Vagina (tissue), 2 donors: Measurements from ENCODE around the gene HOXB1. TPM values are rescaled to one million over a fixed set of nuclear protein-coding genes. Genes with fewer than 3 reads are reported as not detected.

Experiments
- DNase-seq, 2 donors: peaks; one replicate each; pipeline ENCODE4 v3.0.0-alpha.2; 2017; ENCODE audit errors: extremely low spot score in 2 of 2
- H3K27ac ChIP-seq: fragments of 200-600 bp; sonication (generic); one replicate; pipeline ENCODE4 v1.5.1; 2019
- H3K27me3 ChIP-seq: fragments of 200-600 bp; sonication (generic); one replicate; pipeline ENCODE4 v1.5.1; 2019
- H3K36me3 ChIP-seq, 2 donors: fragments of 200-600 bp; sonication (generic); one replicate each; pipeline ENCODE4 v1.5.1; 2017 to 2019
- H3K4me1 ChIP-seq: fragments of 200-600 bp; sonication (generic); one replicate; pipeline ENCODE4 v1.5.1; 2019
- H3K4me3 ChIP-seq, 2 donors: fragments of 200-600 bp; sonication (generic); 1 replicate in 1 of 2; 2 replicates in 1 of 2; pipeline ENCODE4 v1.5.1; 2016 to 2019
- H3K9me3 ChIP-seq: fragments of 200-600 bp; sonication (generic); one replicate; pipeline ENCODE4 v1.5.1; 2019
- CTCF ChIP-seq, 3 experiments: fragments of 450-650 bp in 2 of 3; fragments of 200-600 bp in 1 of 3; sonication (generic) in 1 of 3; IDR thresholded peaks; one replicate each; pipeline ENCODE4 v1.5.1; 2017 to 2019; ENCODE audit warnings: antibody characterized with exemption in 3 of 3, mild to moderate bottlenecking in 2 of 3, moderate library complexity in 2 of 3
- POLR2A ChIP-seq, 2 donors: fragments of 450-650 bp; IDR thresholded peaks; one replicate each; pipeline ENCODE4 v1.6.1; 2017; ENCODE audit warnings: antibody characterized with exemption in 2 of 2, mild to moderate bottlenecking in 2 of 2, moderate library complexity in 2 of 2
- POLR2AphosphoS5 ChIP-seq, 2 donors: sonication (generic); formaldehyde crosslinking; IDR thresholded peaks; one replicate each; pipeline ENCODE4 v1.9.0; 2017; ENCODE audit warnings: antibody characterized with exemption in 2 of 2, mild to moderate bottlenecking in 2 of 2, low read depth in 1 of 2; ENCODE audit not compliant: insufficient read depth in 1 of 2
- intact Hi-C: fragments of 100-400 bp; cut with DNase I; formaldehyde crosslinking; loops from one replicate; pipeline ENCODE4 v1.15.1; 2023
- total RNA-seq: library from RNA; depleted of rRNA; stranded (reverse); fragments of >200 nt; gene quantifications from one replicate; pipeline ENCODE4 v1.2.3, GENCODE V29; 2016

Gene HOXB1
- total RNA-seq, 1 donor from 2014 or later: not detected

DNA sequence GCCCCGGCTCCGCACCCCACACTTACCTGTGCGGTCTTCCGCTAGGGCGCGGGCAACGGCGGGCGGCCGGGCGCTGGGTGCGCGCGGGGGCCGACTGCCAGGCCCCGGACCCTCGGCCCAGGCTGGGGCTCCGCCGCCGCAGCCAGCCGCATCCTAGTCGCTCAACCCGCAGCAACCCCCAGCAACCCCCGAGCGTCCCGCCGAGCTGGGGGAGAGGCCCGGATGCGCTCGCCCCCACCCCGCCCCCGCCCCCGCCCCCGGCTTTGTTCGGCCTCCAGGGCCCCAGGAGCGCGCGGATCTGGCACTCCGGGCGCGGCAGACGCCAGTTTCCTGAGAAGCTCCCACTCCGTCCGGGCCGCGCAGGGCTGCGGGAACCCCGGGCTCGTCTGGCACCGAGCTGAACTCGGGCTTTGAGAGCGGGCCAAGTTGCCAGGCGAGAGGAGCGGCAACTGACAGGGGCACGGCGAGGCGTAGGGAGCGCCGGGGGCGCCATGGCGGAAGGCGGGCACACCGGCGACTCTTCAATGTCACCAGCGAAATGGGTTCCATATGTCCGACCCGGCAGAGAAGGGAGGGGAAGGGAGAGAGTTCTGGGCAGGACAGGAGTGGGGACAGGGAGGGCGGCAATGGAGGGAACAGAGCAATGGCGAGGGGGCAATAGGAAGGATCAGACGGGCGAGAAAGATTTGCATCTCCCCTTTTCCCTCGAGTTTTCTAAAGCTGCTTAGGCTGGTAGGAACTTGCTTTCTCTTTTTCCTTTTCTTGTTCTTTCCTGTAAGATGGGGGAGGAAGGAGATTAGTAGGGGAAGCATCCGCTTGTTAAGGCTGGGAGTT, 33.6 kb upstream of the HOXB1 start:
- no peak for DNase-seq
- H3K9me3 ChIP-seq: no peaks in the 10 kb centered on the region
- peaks cover 5% of the 10 kb centered on the region for H3K4me1 ChIP-seq
- H3K27ac ChIP-seq: peak overlapping the region; percentile 59
- H3K36me3 ChIP-seq: no peaks in the 10 kb centered on the region
- peaks cover 13% of the 10 kb centered on the region for H3K27me3 ChIP-seq
- intact Hi-C loops: no loop called here
- TF ChIP-seq CTCF (IDR thresholded peaks at IDR 0.05) (no peak), POLR2A (IDR thresholded peaks at IDR 0.05) (no peak), POLR2AphosphoS5 (IDR thresholded peaks at IDR 0.05; ENCODE audit: insufficient read depth in 1 of 2, low read depth in 1 of 2) (no peak)
- H3K4me3 ChIP-seq: peak overlapping the region; percentile 44 to 53

GRCh38 chr17:48563867-48564187, 33.0 kb upstream of the HOXB1 start:
- intact Hi-C loops: no loop called here
- H3K9me3 ChIP-seq: no peaks in the 10 kb centered on the region
- H3K27ac ChIP-seq: peak overlapping the region; percentile 59
- DNase-seq: no peak
- peaks cover 13% of the 10 kb centered on the region for H3K27me3 ChIP-seq
- peaks cover 5% of the 10 kb centered on the region for H3K4me1 ChIP-seq
- no peaks in the 10 kb centered on the region for H3K36me3 ChIP-seq
- TF ChIP-seq POLR2AphosphoS5 (IDR thresholded peaks at IDR 0.05; ENCODE audit: insufficient read depth in 1 of 2, low read depth in 1 of 2) (no peak), CTCF (IDR thresholded peaks at IDR 0.05) (no peak), POLR2A (IDR thresholded peaks at IDR 0.05) (no peak)
- peak overlapping the region; percentile 44 to 53 for H3K4me3 ChIP-seq

DNA sequence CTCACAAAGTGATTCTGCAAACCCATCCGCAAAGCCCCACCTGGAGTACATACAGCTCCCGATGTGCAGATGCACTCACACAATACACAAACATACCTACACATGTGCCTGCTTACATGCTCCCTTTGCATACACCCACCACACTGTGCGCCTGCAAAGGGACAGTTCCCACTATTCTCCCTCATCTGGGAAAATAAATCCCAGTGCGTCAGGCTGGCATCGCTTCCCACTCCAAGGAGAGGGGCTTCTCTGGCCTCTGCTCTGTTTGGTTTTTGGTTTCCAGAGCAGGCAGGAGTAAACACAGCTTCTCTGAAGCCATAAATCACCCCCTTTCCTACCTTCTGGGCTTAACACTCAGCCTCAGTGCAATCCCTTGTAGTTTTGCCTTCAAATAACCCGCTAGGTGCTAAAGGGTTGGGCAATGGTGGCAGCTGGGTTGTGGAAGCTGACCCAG, 32.6 kb upstream of the HOXB1 start:
- peaks cover 5% of the 10 kb centered on the region for H3K4me1 ChIP-seq
- no peak for DNase-seq
- H3K36me3 ChIP-seq: no peaks in the 10 kb centered on the region
- peaks cover 9% of the 10 kb centered on the region for H3K27me3 ChIP-seq
- H3K9me3 ChIP-seq: no peaks in the 10 kb centered on the region
- TF ChIP-seq POLR2AphosphoS5 (IDR thresholded peaks at IDR 0.05; ENCODE audit: insufficient read depth in 1 of 2, low read depth in 1 of 2): no peak
- no peak for TF ChIP-seq POLR2A (IDR thresholded peaks at IDR 0.05)
- TF ChIP-seq CTCF (IDR thresholded peaks at IDR 0.05): no peak
- H3K4me3 ChIP-seq: peak overlapping the region; percentile 44 to 53
- no peak overlapping the region for H3K27ac ChIP-seq
- intact Hi-C loops: no loop called here

DNA sequence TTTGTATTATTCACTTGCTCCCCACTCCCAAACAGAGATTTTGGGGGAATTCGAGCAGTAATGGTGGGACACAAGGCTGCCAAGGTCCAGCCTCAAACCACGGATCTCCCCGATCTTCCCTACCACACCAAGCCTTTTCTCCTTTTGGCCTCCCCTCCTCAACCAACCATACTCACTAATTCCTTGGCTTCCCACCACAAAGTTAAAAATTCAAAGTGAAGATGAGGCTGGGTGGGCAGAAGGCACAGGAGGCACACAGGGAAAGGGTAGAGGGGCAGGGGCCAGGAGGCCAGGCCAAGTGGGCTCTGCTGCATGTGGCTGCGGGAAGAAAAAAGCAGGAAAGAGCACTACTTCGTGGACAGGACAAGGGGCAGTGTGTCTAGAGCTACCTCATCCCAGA, 32.1 kb upstream of the HOXB1 start:
- Histone ChIP-seq H3K4me1 (peaks cover 5% of the 10 kb centered on the region), H3K9me3 (no peaks in the 10 kb centered on the region), H3K27ac (no peak overlapping the region), H3K36me3 (no peaks in the 10 kb centered on the region), H3K4me3 (no peak overlapping the region), H3K27me3 (peaks cover 4% of the 10 kb centered on the region)
- DNase-seq: no peak
- intact Hi-C loops: no loop called here
- TF ChIP-seq CTCF (IDR thresholded peaks at IDR 0.05): no peak
- TF ChIP-seq POLR2AphosphoS5 (IDR thresholded peaks at IDR 0.05; ENCODE audit: insufficient read depth in 1 of 2, low read depth in 1 of 2): no peak
- no peak for TF ChIP-seq POLR2A (IDR thresholded peaks at IDR 0.05)
